Body of pancreas (tissue), 4 donors: Measurements from ENCODE around the gene GDF11. TPM values are rescaled to one million over a fixed set of nuclear protein-coding genes. Genes with fewer than 3 reads are reported as not detected.

Experiments
- ATAC-seq: fragments of 150-250 bp; one replicate; pipeline ENCODE4 v1.9.1; 2016
- DNase-seq, 4 donors: peaks; one replicate each; pipeline ENCODE4 v3.0.0-alpha.2; 2019
- H3K27ac ChIP-seq, 4 donors: fragments of 200-600 bp; sonication (generic); 1 replicate in 3 of 4; 2 replicates in 1 of 4; pipeline versions ENCODE4 v1.5.1 to v1.6.1; 2016 to 2019; ENCODE audit warnings: mild to moderate bottlenecking in 1 of 4, mixed read lengths in 1 of 4, moderate library complexity in 1 of 4
- H3K27me3 ChIP-seq, 2 donors: fragments of 200-600 bp; sonication (generic); one replicate each; pipeline ENCODE4 v1.6.0; 2016; ENCODE audit warnings: mild to moderate bottlenecking in 1 of 2
- H3K36me3 ChIP-seq, 2 donors: fragments of 200-600 bp; sonication (generic); replicated peaks in 1 of 2; 2 replicates each; pipeline ENCODE4 v1.5.1; 2016; ENCODE audit warnings: low read depth in 2 of 2; ENCODE audit not compliant: insufficient read depth in 1 of 2
- H3K4me1 ChIP-seq: fragments of 200-600 bp; sonication (generic); one replicate; pipeline ENCODE4 v1.6.0; 2016
- H3K4me3 ChIP-seq, 2 donors: fragments of 200-600 bp; sonication (generic); 1 replicate in 1 of 2; 2 replicates in 1 of 2; pipeline ENCODE4 v1.5.1; 2016 to 2019
- H3K9me3 ChIP-seq, 3 donors: fragments of 200-600 bp; sonication (generic); 1 replicate in 2 of 3; 2 replicates in 1 of 3; pipeline ENCODE4 v1.5.1; 2016
- POLR2A ChIP-seq, 3 donors: fragments of 450-650 bp; IDR thresholded peaks; one replicate each; pipeline ENCODE4 v1.6.1; 2016; ENCODE audit warnings: antibody characterized with exemption in 3 of 3, mild to moderate bottlenecking in 2 of 3
- WGBS, 2 donors: methylation state at CpG; one replicate each; pipeline ENCODE4 v1.1.5; 2017; 5-methylcytosine and 5-hydroxymethylcytosine counted together
- intact Hi-C: fragments of 100-400 bp; cut with DNase I; formaldehyde crosslinking; loops from one replicate; pipeline ENCODE4 v1.15.1; 2023
- total RNA-seq, 2 donors: library from RNA; depleted of rRNA; stranded (reverse); fragments of >200 nt; gene quantifications; one replicate each; pipeline ENCODE4 v1.1.0, GENCODE V29; 2016
- TF ChIP-seq, protein P1 (sequence below), 7 experiments: fragments of 450-650 bp in 4 of 7; fragments of 200-600 bp in 3 of 7; sonication (generic) in 3 of 7; IDR thresholded peaks; one replicate each; pipeline ENCODE4 v1.5.1; 2016 to 2019; ENCODE audit warnings: antibody characterized with exemption in 7 of 7

Gene GDF11
- total RNA-seq, 2 donors from 2014 or later: 0.33 to 0.78 TPM

DNA sequence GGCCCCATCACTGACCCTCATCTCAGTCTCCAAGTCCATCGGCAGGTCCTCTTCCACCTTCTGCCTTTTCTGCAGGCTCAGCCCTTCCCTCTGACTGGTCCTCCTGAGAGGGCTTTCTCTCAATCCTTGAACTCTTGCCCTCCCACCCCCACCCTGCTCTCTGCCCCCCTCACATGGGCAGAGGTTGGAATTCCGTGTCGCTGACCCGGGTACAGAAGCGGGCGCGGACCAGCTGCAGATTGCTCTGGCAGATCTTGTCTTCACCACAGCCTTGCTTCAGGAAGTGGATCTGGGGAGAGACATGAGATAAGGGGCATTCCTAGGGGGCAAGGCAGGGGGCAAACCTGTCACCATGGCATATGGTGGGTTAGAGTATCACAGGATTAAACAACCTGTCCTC, 47.6 kb upstream of the GDF11 start:
- ATAC-seq: no peak
- Histone ChIP-seq H3K36me3 (no peaks in the 10 kb centered on the region), H3K27me3 (no peaks in the 10 kb centered on the region), H3K9me3 (no peaks in the 10 kb centered on the region), H3K4me3 (no peak overlapping the region), H3K4me1 (no peaks in the 10 kb centered on the region), H3K27ac (no peak overlapping the region)
- DNase-seq: no peak
- WGBS, 2 donors: 72 to 75% methylated on average over 7 of the region's 7 CpGs
- TF ChIP-seq POLR2A (IDR thresholded peaks at IDR 0.05): no peak
- TF ChIP-seq, protein P1, sequence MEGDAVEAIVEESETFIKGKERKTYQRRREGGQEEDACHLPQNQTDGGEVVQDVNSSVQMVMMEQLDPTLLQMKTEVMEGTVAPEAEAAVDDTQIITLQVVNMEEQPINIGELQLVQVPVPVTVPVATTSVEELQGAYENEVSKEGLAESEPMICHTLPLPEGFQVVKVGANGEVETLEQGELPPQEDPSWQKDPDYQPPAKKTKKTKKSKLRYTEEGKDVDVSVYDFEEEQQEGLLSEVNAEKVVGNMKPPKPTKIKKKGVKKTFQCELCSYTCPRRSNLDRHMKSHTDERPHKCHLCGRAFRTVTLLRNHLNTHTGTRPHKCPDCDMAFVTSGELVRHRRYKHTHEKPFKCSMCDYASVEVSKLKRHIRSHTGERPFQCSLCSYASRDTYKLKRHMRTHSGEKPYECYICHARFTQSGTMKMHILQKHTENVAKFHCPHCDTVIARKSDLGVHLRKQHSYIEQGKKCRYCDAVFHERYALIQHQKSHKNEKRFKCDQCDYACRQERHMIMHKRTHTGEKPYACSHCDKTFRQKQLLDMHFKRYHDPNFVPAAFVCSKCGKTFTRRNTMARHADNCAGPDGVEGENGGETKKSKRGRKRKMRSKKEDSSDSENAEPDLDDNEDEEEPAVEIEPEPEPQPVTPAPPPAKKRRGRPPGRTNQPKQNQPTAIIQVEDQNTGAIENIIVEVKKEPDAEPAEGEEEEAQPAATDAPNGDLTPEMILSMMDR (IDR thresholded peaks at IDR 0.05): no peak
- intact Hi-C loops: no loop called here

DNA sequence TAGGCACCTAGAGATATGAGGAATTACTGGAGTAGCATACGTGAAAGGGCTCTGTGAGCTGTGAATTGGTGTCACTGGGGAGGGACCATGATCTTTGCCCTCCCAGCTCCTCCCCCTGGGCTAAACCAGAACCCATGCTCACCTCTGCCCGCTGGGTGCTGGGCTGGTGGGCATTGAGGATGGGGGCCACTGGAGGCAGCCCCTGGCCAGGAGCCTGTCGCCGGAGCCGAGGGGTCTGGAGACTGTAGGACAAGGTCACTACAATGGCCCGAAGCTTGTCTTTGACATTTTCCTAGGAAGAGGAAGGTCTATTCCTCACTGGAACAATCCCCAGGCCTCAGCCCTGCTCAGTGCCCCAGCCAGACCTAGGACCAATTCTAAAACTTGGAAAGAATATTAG, 46.8 kb upstream of the GDF11 start:
- ATAC-seq (no peak), DNase-seq (no peak)
- Histone ChIP-seq H3K9me3 (no peaks in the 10 kb centered on the region), H3K4me3 (no peak overlapping the region), H3K27me3 (no peaks in the 10 kb centered on the region), H3K27ac (no peak overlapping the region), H3K4me1 (no peaks in the 10 kb centered on the region), H3K36me3 (no peaks in the 10 kb centered on the region)
- intact Hi-C loops: no loop called here
- TF ChIP-seq, protein P1 (IDR thresholded peaks at IDR 0.05): no peak
- TF ChIP-seq POLR2A (IDR thresholded peaks at IDR 0.05): no peak
- 65 to 72% methylated on average over 2 to 6 of the region's 6 CpGs for WGBS, 2 donors

DNA sequence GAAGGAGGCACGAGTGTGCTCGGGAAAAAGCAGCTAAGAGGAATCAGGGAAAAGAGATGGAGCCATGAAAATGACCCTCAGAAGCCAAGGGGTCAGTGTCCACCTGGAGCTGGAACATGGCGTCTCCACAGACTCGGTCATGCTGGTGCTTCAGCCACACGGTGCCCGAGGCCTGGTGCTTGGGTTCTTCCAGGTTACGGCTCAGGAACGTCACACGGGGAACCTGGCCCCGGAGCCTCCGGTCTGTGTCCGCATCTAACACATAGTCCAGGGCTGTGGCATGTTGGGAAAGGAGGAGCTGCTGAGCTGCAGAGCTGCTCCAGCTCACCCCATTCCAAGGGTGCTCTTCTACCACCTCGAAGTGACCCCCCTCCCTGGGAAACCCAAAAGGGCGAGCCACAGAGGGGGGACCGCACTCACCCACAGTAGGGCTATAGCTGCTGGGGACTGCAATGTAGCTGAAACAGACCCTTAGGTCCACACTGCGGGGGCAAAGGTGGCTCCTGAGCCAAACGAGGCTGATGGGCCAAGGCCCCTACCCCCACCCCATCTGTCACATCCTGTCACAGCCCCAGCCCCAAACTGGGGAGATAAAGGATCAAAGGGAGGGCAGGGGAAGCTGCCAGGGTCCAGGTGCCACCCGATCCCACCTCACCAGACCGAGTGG, 46.0 kb upstream of the GDF11 start:
- H3K9me3 ChIP-seq: no peaks in the 10 kb centered on the region
- H3K27me3 ChIP-seq: no peaks in the 10 kb centered on the region
- no peaks in the 10 kb centered on the region for H3K36me3 ChIP-seq
- ATAC-seq: no peak
- no peaks in the 10 kb centered on the region for H3K4me1 ChIP-seq
- no peak for TF ChIP-seq POLR2A (IDR thresholded peaks at IDR 0.05)
- TF ChIP-seq, protein P1 (IDR thresholded peaks at IDR 0.05): no peak
- H3K27ac ChIP-seq: no peak overlapping the region
- no peak for DNase-seq
- intact Hi-C loops: no loop called here
- WGBS, 2 donors: 66 to 73% methylated on average over 16 of the region's 19 CpGs
- no peak overlapping the region for H3K4me3 ChIP-seq

DNA sequence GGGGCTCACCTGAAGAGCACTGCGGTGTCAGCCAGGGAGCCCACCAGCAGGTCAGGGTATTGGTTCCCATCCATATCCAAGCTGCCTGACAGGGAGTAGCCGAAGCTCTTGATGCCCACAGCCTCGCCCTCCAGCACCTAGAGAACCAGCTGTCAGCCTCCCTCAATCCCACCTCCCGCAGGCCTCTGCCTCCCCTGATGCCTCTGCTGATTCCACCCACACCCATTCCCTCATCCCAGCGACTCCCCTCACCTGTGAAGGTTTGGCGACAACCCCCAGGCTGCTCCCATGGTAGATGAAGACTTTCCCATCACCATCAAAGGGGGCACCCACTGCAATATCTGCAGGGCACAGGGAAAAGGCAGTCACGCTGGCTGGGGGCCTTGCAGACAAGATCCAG, 45.2 kb upstream of the GDF11 start:
- Histone ChIP-seq H3K9me3 (no peaks in the 10 kb centered on the region), H3K27ac (no peak overlapping the region), H3K4me1 (no peaks in the 10 kb centered on the region), H3K27me3 (no peaks in the 10 kb centered on the region), H3K36me3 (no peaks in the 10 kb centered on the region), H3K4me3 (no peak overlapping the region)
- 75 to 78% methylated on average over 7 of the region's 7 CpGs for WGBS, 2 donors
- DNase-seq (no peak), ATAC-seq (no peak)
- TF ChIP-seq, protein P1 (IDR thresholded peaks at IDR 0.05): no peak
- no peak for TF ChIP-seq POLR2A (IDR thresholded peaks at IDR 0.05)
- intact Hi-C loops: no loop called here
